Epidermal melanocyte (primary cell): ENCODE results near the gene LRRC28.

ENCODE experiments used
- DNase-seq: peaks from one replicate; pipeline ENCODE4 v3.0.0; 2011; ENCODE audit warnings: low spot score; ENCODE audit not compliant: insufficient read length

LRRC28 gene

GRCh38 chr15:99341786-99342185 is 90.5 kb downstream of the LRRC28 start:
- DNase-seq, result no peak

- no peak for DNase-seq
These were observed 91.9 kb downstream of the LRRC28 start for GRCh38 chr15:99343208-99343607.

DNA sequence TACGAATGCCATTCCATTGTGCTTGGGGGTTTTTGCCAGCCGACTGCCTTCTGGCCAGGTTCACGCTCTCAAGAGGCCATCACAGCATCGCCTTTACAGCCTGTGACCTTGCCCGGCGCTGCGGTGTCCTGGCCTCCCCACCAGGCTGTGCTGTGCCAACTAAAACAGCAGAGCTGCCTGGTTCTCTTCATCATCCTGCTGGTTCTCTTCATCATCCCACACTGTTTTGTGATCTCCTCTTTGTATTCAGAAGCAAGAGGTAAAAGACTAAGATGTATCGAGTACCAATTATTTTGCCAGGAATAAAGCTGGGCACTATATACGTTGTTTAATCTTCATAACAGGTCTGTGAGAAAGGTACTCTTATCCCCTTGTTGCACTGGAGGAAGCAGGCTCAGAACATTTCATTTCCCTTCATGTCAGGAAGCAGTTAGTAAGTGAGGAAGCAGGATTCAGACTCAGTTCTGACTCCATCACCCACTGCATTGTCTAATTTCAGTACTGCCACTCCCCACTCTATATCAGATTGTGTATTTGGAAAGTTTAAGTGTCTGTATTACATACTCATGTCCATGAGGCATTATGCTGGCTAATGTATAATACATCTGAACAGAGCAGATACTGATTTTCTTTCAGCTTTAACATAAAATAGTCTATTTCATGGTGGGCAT is 92.7 kb downstream of the LRRC28 start:
- DNase-seq, result no peak

DNA sequence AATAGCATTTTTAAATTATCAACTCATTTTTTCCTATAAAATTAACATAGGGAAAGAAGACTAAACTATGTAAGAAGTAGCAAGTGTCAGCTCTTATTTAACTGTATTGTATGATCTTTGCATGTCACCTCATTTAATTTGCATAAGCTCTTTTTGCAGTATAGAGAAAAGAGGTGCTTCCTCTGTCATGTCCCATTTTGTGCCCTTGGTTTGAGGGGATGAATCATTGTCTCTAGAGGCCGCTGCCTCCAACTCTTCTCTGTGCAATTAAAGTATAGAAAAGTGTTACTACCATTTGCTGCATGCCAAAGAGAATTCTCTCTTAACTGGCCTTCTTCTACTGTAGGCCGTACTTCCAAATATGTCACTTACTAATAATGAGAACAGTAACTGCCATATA is 93.4 kb downstream of the LRRC28 start:
- no peak for DNase-seq

DNA sequence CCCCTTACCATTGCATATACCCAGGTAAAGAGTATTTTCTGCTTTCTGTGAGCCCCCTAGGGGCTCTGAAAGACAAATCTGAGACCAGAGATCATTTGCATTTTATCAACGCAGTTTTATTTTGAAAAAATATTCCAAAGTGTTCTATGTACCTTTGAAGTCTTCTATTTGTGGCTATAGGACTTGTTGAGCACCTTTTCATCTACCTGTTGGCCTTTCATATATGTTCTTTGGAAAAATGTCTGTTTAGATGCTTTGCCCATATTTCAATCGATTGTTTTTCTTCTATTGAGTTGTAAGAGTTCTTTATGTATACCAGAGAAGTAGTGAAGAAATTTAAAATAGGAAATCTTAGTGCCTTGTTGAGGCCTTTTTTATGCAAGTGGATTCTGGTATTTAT is 94.0 kb downstream of the LRRC28 start:
- no peak for DNase-seq

DNA sequence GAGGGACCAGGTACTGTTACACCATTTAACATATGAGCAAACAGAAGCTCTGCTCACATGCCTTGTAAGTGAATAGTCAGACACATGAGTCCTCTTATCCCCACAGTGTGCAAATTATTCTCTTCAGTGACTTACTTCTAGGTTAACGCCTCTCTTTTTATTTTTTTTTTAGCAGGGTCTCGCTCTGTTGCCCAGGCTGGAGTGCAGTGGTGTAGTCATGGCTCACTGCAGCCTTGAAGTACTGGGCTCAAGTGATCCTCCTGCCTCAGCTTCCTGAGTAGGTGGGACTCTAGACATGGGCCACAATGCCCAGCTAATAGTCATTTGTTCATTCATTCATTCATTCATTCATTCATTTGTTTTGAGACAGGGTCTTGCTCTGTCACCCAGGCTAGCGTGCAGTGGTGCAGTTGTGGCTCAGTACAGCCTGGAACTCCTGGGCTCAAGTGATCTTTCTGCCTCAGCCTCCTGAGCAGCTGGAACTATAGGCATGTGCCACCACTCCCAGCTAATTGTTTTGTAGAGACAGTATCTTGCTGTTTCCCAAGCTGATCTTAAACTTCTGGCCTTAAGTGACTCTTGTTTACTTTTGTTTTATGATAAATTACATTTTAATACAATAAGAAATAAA is 94.7 kb downstream of the LRRC28 start:
- no peak for DNase-seq

DNA sequence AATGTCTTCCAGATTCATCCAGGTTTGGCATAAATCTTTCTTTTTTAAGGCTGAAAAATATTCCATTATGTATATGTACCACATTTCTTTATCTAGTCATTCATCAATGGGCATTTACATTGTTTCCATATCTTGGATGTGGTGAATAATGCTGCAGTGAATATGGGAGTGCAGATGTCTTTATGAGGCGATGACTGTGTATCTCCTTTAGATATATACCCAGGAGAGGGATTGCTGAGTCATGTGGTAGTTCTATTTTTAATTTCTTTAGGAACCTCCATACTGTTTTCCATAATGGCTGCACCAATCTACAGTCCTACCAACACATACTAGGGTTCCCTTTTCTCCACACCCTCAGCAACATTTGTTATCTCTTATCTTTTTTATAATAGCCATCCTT is 96.3 kb downstream of the LRRC28 start:
- no peak for DNase-seq

GRCh38 chr15:99348412-99348811 is 97.1 kb downstream of the LRRC28 start:
- DNase-seq, result no peak

DNA sequence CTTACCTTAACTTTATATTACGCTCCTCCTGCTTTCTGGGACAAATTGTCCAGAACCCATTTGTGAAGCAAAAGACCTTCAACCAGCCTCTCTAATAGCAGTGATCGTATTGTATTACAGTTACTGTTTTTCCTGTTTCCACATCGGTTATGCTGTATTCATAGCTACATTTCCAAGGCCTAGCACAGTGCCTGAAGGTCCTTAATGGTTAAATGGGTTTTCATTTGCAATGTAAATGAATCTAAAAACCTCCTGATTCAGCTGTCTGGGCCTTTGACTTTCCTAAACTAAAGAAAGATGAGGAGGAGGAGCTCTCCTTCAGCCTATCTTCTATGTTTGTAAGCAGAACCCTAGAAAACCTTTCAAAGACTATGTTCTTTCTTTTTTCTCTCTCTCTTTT is 99.1 kb downstream of the LRRC28 start:
- no peak for DNase-seq

- DNase-seq, result no peak
These were observed 108.5 kb downstream of the LRRC28 start for GRCh38 chr15:99359769-99360168.

GRCh38 chr15:99361545-99362185 is 110.4 kb downstream of the LRRC28 start:
- no peak for DNase-seq

GRCh38 chr15:99365242-99365641 is 114.0 kb downstream of the LRRC28 start:
- no peak for DNase-seq

DNA sequence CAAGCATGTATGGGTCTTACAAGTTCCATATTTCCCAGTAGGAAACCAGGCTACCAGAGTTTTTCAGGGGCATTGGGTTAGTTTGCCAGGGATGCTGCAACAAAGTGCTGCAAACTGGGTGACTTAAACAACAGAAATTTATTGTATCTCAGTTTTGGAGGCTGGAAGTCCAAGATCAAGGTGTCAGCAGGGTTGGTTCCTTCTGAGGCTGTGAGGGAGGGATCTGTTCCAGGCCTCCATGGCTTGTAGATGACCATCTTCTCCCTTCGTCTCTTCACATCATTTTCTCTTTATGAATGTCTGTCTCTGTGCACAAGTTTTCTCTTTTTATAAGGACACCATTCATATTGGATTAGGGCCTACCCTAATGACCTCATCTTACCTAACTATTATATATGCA is 114.7 kb downstream of the LRRC28 start:
- no peak for DNase-seq

DNA sequence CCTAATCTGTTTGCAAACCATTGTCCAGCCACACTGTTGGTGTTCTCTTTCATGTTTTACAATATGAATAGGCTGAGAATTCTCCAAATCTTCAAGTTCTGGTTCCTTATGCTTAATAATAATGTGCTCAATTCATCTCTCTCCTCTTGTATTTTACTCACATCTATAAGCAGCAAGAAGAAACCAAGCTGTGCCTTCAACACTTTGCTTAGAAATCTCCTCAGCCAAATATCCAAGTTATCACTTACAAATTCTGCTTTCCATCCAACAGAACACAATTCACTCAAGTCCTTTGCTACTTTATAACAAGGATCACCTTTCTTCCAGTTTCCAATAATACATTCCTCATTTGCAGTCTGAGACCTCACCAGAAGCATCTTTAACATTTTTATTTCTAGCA is 117.5 kb downstream of the LRRC28 start:
- DNase-seq, result no peak

GRCh38 chr15:99369196-99369595 is 117.9 kb downstream of the LRRC28 start:
- no peak for DNase-seq

DNA sequence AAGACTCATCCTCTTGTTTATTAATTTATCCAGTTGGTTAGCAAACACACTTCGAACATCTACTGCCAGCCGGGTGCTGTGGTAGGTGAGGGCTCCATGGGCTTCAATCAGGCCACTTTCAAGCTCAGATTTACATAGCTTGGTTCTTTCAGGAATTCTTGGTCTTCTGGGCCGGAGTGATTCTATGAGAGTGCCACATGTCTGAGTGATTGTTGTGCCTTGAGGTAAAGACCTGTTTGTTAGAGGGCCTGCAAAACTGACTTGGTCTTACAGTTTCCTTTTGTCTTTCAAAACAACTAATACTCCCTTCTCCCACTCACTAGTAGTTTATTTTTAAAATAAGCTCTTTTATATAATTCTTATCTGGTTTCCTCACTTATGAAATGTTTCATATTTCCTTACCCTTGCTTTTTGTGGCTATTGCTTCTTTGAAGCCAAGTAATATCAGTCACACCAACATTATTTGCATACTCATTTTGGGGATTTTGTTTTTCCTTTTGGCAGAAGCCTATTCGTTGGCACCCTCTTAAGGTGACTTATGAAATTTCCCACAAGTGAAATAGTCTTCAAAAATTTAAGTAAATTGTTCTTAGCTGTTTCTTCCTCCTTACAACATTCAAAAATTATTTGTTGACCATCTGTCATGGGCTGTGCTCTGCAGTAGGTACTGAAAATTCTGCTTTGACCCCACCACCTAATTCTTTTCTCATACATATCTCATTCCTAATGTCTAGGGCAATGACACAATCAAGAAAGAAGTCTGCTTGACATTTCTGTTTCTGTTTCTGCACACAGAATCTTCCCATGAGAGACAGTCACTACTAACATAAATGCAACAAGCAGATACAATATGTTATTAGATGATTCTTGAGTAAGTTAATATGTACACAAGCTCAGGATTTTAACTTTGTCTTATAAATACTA is 120.2 kb downstream of the LRRC28 start:
- no peak for DNase-seq

- no peak for DNase-seq
These were observed 133.9 kb downstream of the LRRC28 start for GRCh38 chr15:99385005-99385669.

- no peak for DNase-seq
These were observed 134.6 kb downstream of the LRRC28 start for GRCh38 chr15:99385865-99386264.

DNA sequence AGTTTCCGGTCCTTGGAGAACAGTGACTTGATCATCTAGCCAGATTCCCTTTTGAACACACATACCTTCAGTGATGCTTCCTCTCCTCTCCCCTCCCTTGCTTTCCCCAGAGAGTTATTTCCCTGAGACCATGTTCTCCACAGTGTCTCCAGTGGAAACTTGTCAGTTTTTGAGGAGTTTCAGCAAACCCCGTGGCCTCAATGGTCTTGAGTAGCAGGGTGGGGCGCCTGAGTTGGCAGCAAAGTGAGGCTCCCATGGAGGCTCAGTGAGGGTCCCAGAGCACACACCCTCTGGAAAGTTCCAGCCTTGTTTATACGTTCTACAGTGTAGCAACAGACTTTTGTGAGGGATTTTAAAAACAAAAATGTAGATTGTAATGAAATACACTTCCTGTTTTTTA is 135.1 kb downstream of the LRRC28 start:
- no peak for DNase-seq

- DNase-seq, result no peak
These were observed 136.3 kb downstream of the LRRC28 start for GRCh38 chr15:99387421-99388168.

DNA sequence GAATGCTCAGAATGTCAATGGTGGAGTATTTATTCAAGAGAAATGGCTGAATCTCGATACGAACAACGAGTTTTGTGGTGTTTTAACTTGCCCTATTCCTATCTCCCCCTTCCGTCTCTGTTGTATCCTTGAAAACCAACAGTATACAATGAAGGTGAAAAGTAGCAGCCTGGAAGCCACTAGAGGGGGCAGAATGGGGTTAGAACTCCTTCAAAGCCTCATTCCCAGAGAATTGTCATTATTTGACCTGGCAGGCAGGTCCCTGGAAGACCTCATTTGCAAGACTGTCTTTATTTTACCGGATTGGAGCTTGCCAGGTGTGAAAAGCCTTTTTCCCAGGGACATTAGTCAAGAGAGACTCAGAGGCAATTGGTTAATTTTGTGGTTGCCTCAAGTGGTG is 139.4 kb downstream of the LRRC28 start:
- no peak for DNase-seq
